HEK293 (cell line): Measurements from ENCODE around the gene SLC1A3.

Experiments used
- CTCF ChIA-PET: fragments of 350-600 bp; formaldehyde crosslinking; extraction: SDS; loops from one replicate; lab custom pipeline; 2021; ENCODE audit warnings: antibody characterized with exemption; lab: Yijun Ruan, JAX
- POLR2A ChIA-PET: fragments of 300-600 bp; formaldehyde crosslinking; extraction: SDS; loops from one replicate; lab custom pipeline; 2020; ENCODE audit warnings: antibody characterized with exemption, inconsistent platforms; lab: Yijun Ruan, JAX
- H3K27ac ChIP-seq: fragments of 200-500 bp; sonication (Bioruptor generic); 2 replicates; pipeline ENCODE4 v1.5.1; 2014; ENCODE audit warnings: low read depth, low read length, control low read depth, inconsistent platforms; ENCODE audit errors: extremely low read depth
- H3K36me3 ChIP-seq, 2 experiments: fragments of 200-500 bp in 1 of 2; sonication (Bioruptor generic) in 1 of 2; 1 replicate in 1 of 2; 2 replicates in 1 of 2; pipeline ENCODE4 v1.5.1; 2014 to 2017; ENCODE audit warnings: inconsistent platforms in 2 of 2, low read length in 2 of 2; ENCODE audit not compliant: control insufficient read depth in 2 of 2, insufficient read depth in 1 of 2
- H3K4me1 ChIP-seq: fragments of 200-500 bp; sonication (Bioruptor generic); 2 replicates; pipeline ENCODE4 v1.5.1; 2014; ENCODE audit warnings: mild to moderate bottlenecking, low read length, inconsistent platforms; ENCODE audit not compliant: control insufficient read depth, insufficient read depth
- H3K4me3 ChIP-seq: 2 replicates; pipeline ENCODE4 v1.5.1; 2011; ENCODE audit warnings: low read depth, mild to moderate bottlenecking, control low read depth, low read length, moderate library complexity
- H3K9me3 ChIP-seq: fragments of 200-500 bp; sonication (Bioruptor generic); 2 replicates; pipeline ENCODE4 v1.5.1; 2014; ENCODE audit warnings: low read depth, low read length, inconsistent platforms; ENCODE audit not compliant: control insufficient read depth, insufficient read depth
- EGR2 ChIP-seq: fragments of 450-650 bp; formaldehyde crosslinking; IDR thresholded peaks from 2 replicates; pipeline ENCODE4 v1.5.1; 2016; ENCODE audit warnings: low read depth, missing biosample characterization, missing genetic modification characterization
- FEZF1 ChIP-seq: fragments of 450-650 bp; formaldehyde crosslinking; IDR thresholded peaks from 2 replicates; pipeline ENCODE4 v1.5.1; 2016; ENCODE audit warnings: missing biosample characterization, missing genetic modification characterization
- GFI1B ChIP-seq: fragments of 450-650 bp; formaldehyde crosslinking; IDR thresholded peaks from 2 replicates; pipeline ENCODE4 v1.5.1; 2016; ENCODE audit warnings: missing biosample characterization, missing genetic modification characterization
- GLI4 ChIP-seq: fragments of 450-650 bp; formaldehyde crosslinking; IDR thresholded peaks from 2 replicates; pipeline ENCODE4 v1.5.1; 2016; ENCODE audit warnings: missing biosample characterization, missing genetic modification characterization
- IKZF3 ChIP-seq: fragments of 450-650 bp; IDR thresholded peaks from 2 replicates; pipeline ENCODE4 v1.5.0; 2018; ENCODE audit warnings: missing biosample characterization, mild to moderate bottlenecking, missing genetic modification characterization, moderate library complexity
- PRDM6 ChIP-seq: fragments of 450-650 bp; formaldehyde crosslinking; IDR thresholded peaks from 2 replicates; pipeline ENCODE4 v1.5.1; 2017; ENCODE audit warnings: missing biosample characterization, missing genetic modification characterization
- SALL2 ChIP-seq: fragments of 450-650 bp; formaldehyde crosslinking; IDR thresholded peaks from 2 replicates; pipeline ENCODE4 v1.5.0; 2017; ENCODE audit warnings: missing biosample characterization, mild to moderate bottlenecking, missing genetic modification characterization, borderline replicate concordance
- SETDB1 ChIP-seq: IDR thresholded peaks from one replicate; pipeline ENCODE4 v1.6.1; 2017; ENCODE audit warnings: mild to moderate bottlenecking, low read length, moderate library complexity, mixed read lengths; ENCODE audit not compliant: insufficient read length
- TRIM28 ChIP-seq: IDR thresholded peaks from 2 replicates; pipeline ENCODE4 v1.6.1; 2011; ENCODE audit warnings: low read length, control low read depth, borderline replicate concordance
- ZBTB20 ChIP-seq: fragments of 450-650 bp; formaldehyde crosslinking; IDR thresholded peaks from 2 replicates; pipeline ENCODE4 v1.5.1; 2016; ENCODE audit warnings: missing biosample characterization, missing genetic modification characterization
- ZBTB44 ChIP-seq: fragments of 450-650 bp; IDR thresholded peaks from 2 replicates; pipeline ENCODE4 v1.5.1; 2018; ENCODE audit warnings: missing biosample characterization, mild to moderate bottlenecking, missing genetic modification characterization
- ZBTB6 ChIP-seq: fragments of 450-650 bp; formaldehyde crosslinking; IDR thresholded peaks from 2 replicates; pipeline ENCODE4 v1.5.1; 2017; ENCODE audit warnings: missing biosample characterization, missing genetic modification characterization
- ZFHX2 ChIP-seq: fragments of 450-650 bp; formaldehyde crosslinking; conservative IDR thresholded peaks from 2 replicates; pipeline ENCODE4 v1.5.1; 2016; ENCODE audit warnings: missing biosample characterization, missing genetic modification characterization
- ZFP41 ChIP-seq: fragments of 450-650 bp; formaldehyde crosslinking; IDR thresholded peaks from 2 replicates; pipeline ENCODE4 v1.5.1; 2016; ENCODE audit warnings: missing biosample characterization, missing genetic modification characterization, borderline replicate concordance
- ZIC2 ChIP-seq: fragments of 450-650 bp; formaldehyde crosslinking; IDR thresholded peaks from 2 replicates; pipeline ENCODE4 v1.5.1; 2016; ENCODE audit warnings: missing biosample characterization, missing genetic modification characterization
- ZNF10 ChIP-seq: fragments of 450-650 bp; formaldehyde crosslinking; IDR thresholded peaks from 2 replicates; pipeline ENCODE4 v1.5.1; 2017; ENCODE audit warnings: missing biosample characterization, missing genetic modification characterization
- ZNF16 ChIP-seq: fragments of 450-650 bp; formaldehyde crosslinking; IDR thresholded peaks from 2 replicates; pipeline ENCODE4 v1.5.1; 2016; ENCODE audit warnings: low read depth, missing biosample characterization, missing genetic modification characterization
- ZNF221 ChIP-seq: fragments of 450-650 bp; formaldehyde crosslinking; IDR thresholded peaks from 2 replicates; pipeline ENCODE4 v1.5.1; 2017; ENCODE audit warnings: missing biosample characterization, missing genetic modification characterization, borderline replicate concordance
- ZNF274 ChIP-seq, 2 experiments: fragments of 200-500 bp in 1 of 2; fragments of 450-650 bp in 1 of 2; sonication (Bioruptor generic) in 1 of 2; formaldehyde crosslinking in 1 of 2; IDR thresholded peaks; 2 replicates each; pipeline versions ENCODE4 v1.5.1 to v1.6.1; 2014 to 2016; ENCODE audit warnings: borderline replicate concordance in 1 of 2, inconsistent platforms in 1 of 2, low read length in 1 of 2, missing biosample characterization in 1 of 2, missing genetic modification characterization in 1 of 2
- ZNF362 ChIP-seq: fragments of 450-650 bp; formaldehyde crosslinking; IDR thresholded peaks from 2 replicates; pipeline ENCODE4 v1.5.1; 2016; ENCODE audit warnings: missing biosample characterization, missing genetic modification characterization
- ZNF366 ChIP-seq: fragments of 450-650 bp; formaldehyde crosslinking; conservative IDR thresholded peaks from 2 replicates; pipeline ENCODE4 v1.5.1; 2016; ENCODE audit warnings: missing biosample characterization, missing genetic modification characterization
- ZNF529 ChIP-seq: fragments of 450-650 bp; formaldehyde crosslinking; IDR thresholded peaks from 2 replicates; pipeline ENCODE4 v1.5.1; 2017; ENCODE audit warnings: missing genetic modification characterization, missing biosample characterization; ENCODE audit not compliant: insufficient replicate concordance
- ZNF585B ChIP-seq: fragments of 450-650 bp; formaldehyde crosslinking; IDR thresholded peaks from 2 replicates; pipeline ENCODE4 v1.5.1; 2016; ENCODE audit warnings: missing biosample characterization, missing genetic modification characterization
- ZNF596 ChIP-seq: fragments of 450-650 bp; IDR thresholded peaks from 2 replicates; pipeline ENCODE4 v1.5.0; 2018; ENCODE audit warnings: missing biosample characterization, mild to moderate bottlenecking, missing genetic modification characterization, moderate library complexity
- ZNF623 ChIP-seq: fragments of 450-650 bp; formaldehyde crosslinking; IDR thresholded peaks from 2 replicates; pipeline ENCODE4 v1.5.1; 2016; ENCODE audit warnings: missing biosample characterization, missing genetic modification characterization
- ZNF658 ChIP-seq: fragments of 450-650 bp; formaldehyde crosslinking; IDR thresholded peaks from 2 replicates; pipeline ENCODE4; 2016; ENCODE audit warnings: missing biosample characterization, missing genetic modification characterization

SLC1A3 gene

GRCh38 chr5:36605241-36605640 is 1.2 kb upstream of the SLC1A3 start:
- Histone ChIP-seq H3K9me3 (no peaks in the 10 kb centered on the region), H3K36me3 (peaks cover 0 to 12% of the 10 kb centered on the region in 2 experiments; a peak in 1 of 3 replicates), H3K4me3 (no peak overlapping the region), H3K4me1 (peaks cover 17% of the 10 kb centered on the region), H3K27ac (no peak overlapping the region)
- ChIA-PET CTCF (interaction anchor here (0.6 to 3.2 kb wide), 9 partner anchors 9 to 361 kb away, joined by 3 to 23 read pairs (median 6); no protein-coding TSS in a partner anchor), POLR2A (no interaction called here)
- TF ChIP-seq SALL2 (tag by site-specific recombination) (no peak), ZNF16 (no peak), ZNF366 (tag by site-specific recombination) (no peak), TRIM28 (no peak), ZNF623 (tag by site-specific recombination) (no peak), ZIC2 (tag by site-specific recombination) (no peak), ZNF10 (tag by site-specific recombination) (no peak), ZBTB6 (no peak)

GRCh38 chr5:36606036-36606427 is 374 bp upstream of the SLC1A3 start:
- POLR2A ChIA-PET, result no interaction called here
- CTCF ChIA-PET, result interaction anchor here (0.7 to 3.2 kb wide), 5 partner anchors 82 to 569 kb away, joined by 4 to 23 read pairs (median 7); no protein-coding TSS in a partner anchor
- peaks cover 0 to 19% of the 10 kb centered on the region in 2 experiments; a peak in 1 of 3 replicates for H3K36me3 ChIP-seq
- TF ChIP-seq ZNF585B (0 out of 2 replicates have a peak, but pooled peaks have one; percentile 0), ZNF658 (tag by site-specific recombination) (no peak)
- H3K27ac ChIP-seq, result peak overlapping the region; percentile 65; the same call in 1 of the 2 replicates
- H3K9me3 ChIP-seq, result no peaks in the 10 kb centered on the region
- H3K4me1 ChIP-seq, result peaks cover 17% of the 10 kb centered on the region
- peak overlapping the region; percentile 57 for H3K4me3 ChIP-seq

GRCh38 chr5:36607114-36607571 is 737 bp downstream of the SLC1A3 start:
- CTCF ChIA-PET, result interaction anchor here (0.6 to 1.5 kb wide), 8 partner anchors 84 to 529 kb away, joined by 3 to 8 read pairs (median 3); no protein-coding TSS in a partner anchor
- H3K4me1 ChIP-seq, result peaks cover 17% of the 10 kb centered on the region
- H3K27ac ChIP-seq, result peak overlapping the region; percentile 65; the same call in 1 of the 2 replicates
- peak overlapping the region; percentile 57 for H3K4me3 ChIP-seq
- POLR2A ChIA-PET, result interaction anchor here (1.0 to 1.9 kb wide), 4 partner anchors 31 to 105 kb away, joined by 3 to 8 read pairs (median 4); no protein-coding TSS in a partner anchor
- no peaks in the 10 kb centered on the region; the same call in 1 of the 2 replicates for H3K9me3 ChIP-seq
- peaks cover 5 to 28% of the 10 kb centered on the region in 2 experiments; a peak in 2 of 3 replicates for H3K36me3 ChIP-seq
- no peak for TF ChIP-seq ZFP41 (tag by site-specific recombination)
- TF ChIP-seq ZBTB44 (tag by site-specific recombination), result peak; percentile 61; the same call in 1 of the 2 replicates
- TF ChIP-seq ZFHX2 (tag by site-specific recombination), result peak; percentile 39; the same call in 1 of the 2 replicates
- TF ChIP-seq SETDB1, result no peak
- TF ChIP-seq ZNF221 (tag by site-specific recombination), result no peak
- no peak for TF ChIP-seq ZBTB20 (tag by site-specific recombination)
- no peak for TF ChIP-seq ZNF274 (IDR thresholded peaks at IDR 0.05; ENCODE audit: low read length)
- peak; percentile 64; the same call in 1 of the 2 replicates for TF ChIP-seq ZNF274 (tag by site-specific recombination; IDR thresholded peaks at IDR 0.05; ENCODE audit: borderline replicate concordance)
- peak; percentile 90 for TF ChIP-seq IKZF3 (tag by site-specific recombination)
- peak; percentile 79; the same call in 1 of the 2 replicates for TF ChIP-seq PRDM6 (tag by site-specific recombination)
- no peak for TF ChIP-seq FEZF1 (tag by site-specific recombination)
- TF ChIP-seq GFI1B (tag by site-specific recombination), result no peak
- peak; percentile 4; the same call in 1 of the 2 replicates for TF ChIP-seq ZNF596 (tag by site-specific recombination)
- 0 out of 2 replicates have a peak, but pooled peaks have one; percentile 9 for TF ChIP-seq ZNF10 (tag by site-specific recombination)
- 0 out of 2 replicates have a peak, but pooled peaks have one; percentile 43 for TF ChIP-seq EGR2 (tag by site-specific recombination)
- peak; percentile 8; the same call in 1 of the 2 replicates for TF ChIP-seq ZNF362 (tag by site-specific recombination)
- no peak for TF ChIP-seq ZNF529
- no peak for TF ChIP-seq GLI4
